Urinary bladder (tissue), 4 donors: ENCODE results near the gene SPTBN5. TPM values are rescaled to one million over a fixed set of nuclear protein-coding genes. Genes with fewer than 3 reads are reported as not detected.

ENCODE experiments used
- DNase-seq: peaks from one replicate; pipeline ENCODE4 v3.0.0-alpha.2; 2015; ENCODE audit errors: extremely low spot score
- H3K27ac ChIP-seq: one replicate; pipeline ENCODE4 v1.5.1; 2013; ENCODE audit warnings: low read depth, mild to moderate bottlenecking, moderate library complexity
- H3K36me3 ChIP-seq: one replicate; pipeline ENCODE4 v1.6.1; 2013; ENCODE audit warnings: mild to moderate bottlenecking, moderate library complexity; ENCODE audit not compliant: insufficient read depth
- H3K4me1 ChIP-seq: one replicate; pipeline ENCODE4 v1.6.1; 2013; ENCODE audit warnings: mild to moderate bottlenecking, moderate library complexity; ENCODE audit not compliant: insufficient read depth
- H3K4me3 ChIP-seq: one replicate; pipeline ENCODE4 v1.5.1; 2013; ENCODE audit warnings: low read depth, low read length
- WGBS: extraction: QIAGEN DNeasy Blood & Tissue Kit; methylation state at CpG from one replicate; pipeline ENCODE4 v1.1.7; 2013; 5-methylcytosine and 5-hydroxymethylcytosine counted together
- polyA plus RNA-seq: library from polyadenylated mRNA; stranded (reverse); fragments of 200-250 nt; gene quantifications from one replicate; pipeline ENCODE4 v1.2.3, GENCODE V29; 2013
- total RNA-seq: library from RNA; depleted of rRNA; stranded (reverse); fragments of >200 nt; gene quantifications from one replicate; pipeline ENCODE4 v1.2.3, GENCODE V29; 2014
- donor health status: healthy with polysubstance abuse.
- donor health status: healthy.

Gene SPTBN5
- total and polyA plus RNA-seq, 2 donors = 1.7 to 2.0 TPM

GRCh38 chr15:41856262-41856661 lies 37.6 kb downstream of the SPTBN5 start:
- no peak overlapping the region for H3K4me3 ChIP-seq
- H3K27ac ChIP-seq = no peak overlapping the region
- 94% methylated on average over 17 of the region's 17 CpGs for WGBS
- DNase-seq = no peak
- no peaks in the 10 kb centered on the region for H3K36me3 ChIP-seq
- H3K4me1 ChIP-seq = no peaks in the 10 kb centered on the region

- Histone ChIP-seq H3K36me3 (no peaks in the 10 kb centered on the region), H3K27ac (no peak overlapping the region), H3K4me3 (no peak overlapping the region), H3K4me1 (no peaks in the 10 kb centered on the region)
- no peak for DNase-seq
- 72% methylated on average over 30 of the region's 30 CpGs for WGBS
These were observed 38.4 kb downstream of the SPTBN5 start for GRCh38 chr15:41855261-41855961.

GRCh38 chr15:41854443-41854842 lies 39.4 kb downstream of the SPTBN5 start:
- H3K27ac ChIP-seq = no peak overlapping the region
- DNase-seq = no peak
- WGBS = 93% methylated on average over 9 of the region's 9 CpGs
- no peaks in the 10 kb centered on the region for H3K4me1 ChIP-seq
- no peaks in the 10 kb centered on the region for H3K36me3 ChIP-seq
- no peak overlapping the region for H3K4me3 ChIP-seq

- H3K4me3 ChIP-seq = no peak overlapping the region
- H3K36me3 ChIP-seq = no peaks in the 10 kb centered on the region
- WGBS = 71% methylated on average over 10 of the region's 10 CpGs
- no peak overlapping the region for H3K27ac ChIP-seq
- no peaks in the 10 kb centered on the region for H3K4me1 ChIP-seq
- DNase-seq = no peak
These were observed 40.0 kb downstream of the SPTBN5 start for GRCh38 chr15:41853831-41854230.

- Histone ChIP-seq H3K4me1 (no peaks in the 10 kb centered on the region), H3K27ac (no peak overlapping the region), H3K4me3 (no peak overlapping the region), H3K36me3 (no peaks in the 10 kb centered on the region)
- no peak for DNase-seq
- WGBS = 58% methylated on average over 17 of the region's 17 CpGs
These were observed 40.9 kb downstream of the SPTBN5 start for GRCh38 chr15:41852736-41853590.

- Histone ChIP-seq H3K4me1 (no peaks in the 10 kb centered on the region), H3K27ac (no peak overlapping the region), H3K4me3 (no peak overlapping the region), H3K36me3 (no peaks in the 10 kb centered on the region)
- WGBS = 76% methylated on average over 8 of the region's 8 CpGs
- no peak for DNase-seq
These were observed 42.0 kb downstream of the SPTBN5 start for GRCh38 chr15:41851755-41852370.

- Histone ChIP-seq H3K27ac (no peak overlapping the region), H3K36me3 (no peaks in the 10 kb centered on the region), H3K4me3 (no peak overlapping the region), H3K4me1 (no peaks in the 10 kb centered on the region)
- 43% methylated on average over 11 of the region's 11 CpGs for WGBS
- DNase-seq = no peak
These were observed 42.7 kb downstream of the SPTBN5 start for GRCh38 chr15:41851167-41851523.

GRCh38 chr15:41850482-41851166 lies 43.2 kb downstream of the SPTBN5 start:
- Histone ChIP-seq H3K4me1 (no peaks in the 10 kb centered on the region), H3K27ac (no peak overlapping the region), H3K4me3 (no peak overlapping the region), H3K36me3 (no peaks in the 10 kb centered on the region)
- DNase-seq = no peak
- 75% methylated on average over 16 of the region's 16 CpGs for WGBS

GRCh38 chr15:41849861-41850260 lies 44.0 kb downstream of the SPTBN5 start:
- WGBS = 64% methylated on average over 8 of the region's 8 CpGs
- H3K27ac ChIP-seq = no peak overlapping the region
- no peak overlapping the region for H3K4me3 ChIP-seq
- H3K36me3 ChIP-seq = no peaks in the 10 kb centered on the region
- DNase-seq = no peak
- H3K4me1 ChIP-seq = no peaks in the 10 kb centered on the region

GRCh38 chr15:41849204-41849603 lies 44.6 kb downstream of the SPTBN5 start:
- no peak for DNase-seq

GRCh38 chr15:41848631-41849030 lies 45.2 kb downstream of the SPTBN5 start:
- H3K27ac ChIP-seq = no peak overlapping the region
- no peak overlapping the region for H3K4me3 ChIP-seq
- H3K36me3 ChIP-seq = no peaks in the 10 kb centered on the region
- no peaks in the 10 kb centered on the region for H3K4me1 ChIP-seq
- no peak for DNase-seq
- 83% methylated on average over 10 of the region's 10 CpGs for WGBS

More at GRCh38 chr15:41849204-41849603, 44.6 kb downstream of the SPTBN5 start:
- H3K27ac ChIP-seq = no peak overlapping the region
- H3K36me3 ChIP-seq = no peaks in the 10 kb centered on the region
- H3K4me3 ChIP-seq = no peak overlapping the region
- H3K4me1 ChIP-seq = no peaks in the 10 kb centered on the region
- WGBS = 76% methylated on average over 6 of the region's 6 CpGs

- H3K36me3 ChIP-seq = no peaks in the 10 kb centered on the region
- H3K27ac ChIP-seq = no peak overlapping the region
- no peak for DNase-seq
- 96% methylated on average over 9 of the region's 9 CpGs for WGBS
- H3K4me3 ChIP-seq = no peak overlapping the region
- H3K4me1 ChIP-seq = no peaks in the 10 kb centered on the region
These were observed 45.9 kb downstream of the SPTBN5 start for GRCh38 chr15:41847981-41848380.

GRCh38 chr15:41847206-41847605 lies 46.6 kb downstream of the SPTBN5 start:
- 93% methylated on average over 14 of the region's 14 CpGs for WGBS
- H3K36me3 ChIP-seq = no peaks in the 10 kb centered on the region

More at GRCh38 chr15:41847206-41847605, 46.6 kb downstream of the SPTBN5 start:
- DNase-seq = no peak
- H3K4me3 ChIP-seq = no peak overlapping the region
- no peaks in the 10 kb centered on the region for H3K4me1 ChIP-seq
- H3K27ac ChIP-seq = no peak overlapping the region
